A549 (cell line): ENCODE measurements around the gene MYO15B. TPM values are rescaled to one million over a fixed set of nuclear protein-coding genes. Genes with fewer than 3 reads are reported as not detected.

Source experiments
- ATAC-seq, 2 experiments: fragments of 200-7000 bp in 1 of 2; fragments of >200 bp in 1 of 2; cut with Nextera tagmentation in 1 of 2; cut with Tn5 transposase in 1 of 2; 3 replicates each; pipeline versions ENCODE4 v1.8.0 to v1.9.1; 2018 to 2020; ENCODE audit warnings: mild to moderate bottlenecking in 1 of 2, moderate library complexity in 1 of 2
- CTCF ChIA-PET: fragments of 300-600 bp; sonication (Branson Sonifier 250); formaldehyde crosslinking; extraction: SDS; loops from one replicate; lab custom pipeline; 2021; ENCODE audit warnings: antibody characterized with exemption, inconsistent platforms; lab: Yijun Ruan, JAX
- POLR2A ChIA-PET: fragments of 350-600 bp; formaldehyde crosslinking; extraction: SDS; loops from one replicate; lab custom pipeline; 2021; ENCODE audit warnings: antibody characterized with exemption, inconsistent platforms; lab: Yijun Ruan, JAX
- DNase-seq, 2 experiments: peaks; one replicate each; pipeline versions ENCODE4 v3.0.0 to v3.0.0-alpha.2; 2011 to 2016; ENCODE audit warnings: low read depth in 1 of 2, low spot score in 1 of 2
- FAIRE-seq: peaks from 2 replicates; lab custom pipeline; 2011; peaks lifted over from hg19 to GRCh38; lab: Jason Lieb, UNC
- H3K27ac ChIP-seq, 2 experiments: fragments of >200 bp; sonication (Bioruptor Twin); formaldehyde crosslinking; 3 replicates each; pipeline ENCODE4 v1.5.1; 2016 to 2017
- H3K4me1 ChIP-seq: fragments of >200 bp; sonication (Bioruptor Twin); formaldehyde crosslinking; 3 replicates; pipeline ENCODE4 v1.6.1; 2016
- H3K4me2 ChIP-seq: fragments of >200 bp; sonication (Bioruptor Twin); formaldehyde crosslinking; 3 replicates; pipeline ENCODE4 v1.6.1; 2016
- H3K4me3 ChIP-seq: fragments of >200 bp; sonication (Bioruptor Twin); formaldehyde crosslinking; 3 replicates; pipeline ENCODE4 v1.5.1; 2016
- H3K9me3 ChIP-seq: fragments of >200 bp; sonication (Bioruptor Twin); formaldehyde crosslinking; 3 replicates; pipeline ENCODE4 v1.6.1; 2016
- BHLHE40 ChIP-seq: IDR thresholded peaks from 2 replicates; pipeline ENCODE4 v1.6.1; 2012; ENCODE audit warnings: low read depth, low read length, inconsistent platforms
- CBX2 ChIP-seq: fragments of 200-600 bp; sonication (generic); IDR thresholded peaks from 2 replicates; pipeline ENCODE4 v1.6.1; 2016; ENCODE audit warnings: low read depth, mild to moderate bottlenecking, borderline replicate concordance
- CHD2 ChIP-seq: fragments of 150-350 bp; IDR thresholded peaks from 2 replicates; pipeline ENCODE4 v1.6.1; 2014; ENCODE audit warnings: low read length; ENCODE audit not compliant: partially characterized antibody
- CHD4 ChIP-seq: fragments of 200-600 bp; sonication (generic); IDR thresholded peaks from 2 replicates; pipeline ENCODE4 v1.6.1; 2016; ENCODE audit warnings: antibody characterized with exemption, mild to moderate bottlenecking, borderline replicate concordance
- E2F6 ChIP-seq: IDR thresholded peaks from 2 replicates; pipeline ENCODE4 v1.6.1; 2012; ENCODE audit warnings: low read depth, borderline replicate concordance
- EHF ChIP-seq: fragments of 250-450 bp; sonication (Bioruptor Pico); IDR thresholded peaks from 2 replicates; pipeline ENCODE4 v1.5.0; 2020; ENCODE audit warnings: mild to moderate bottlenecking
- EHMT2 ChIP-seq: fragments of 200-600 bp; sonication (generic); IDR thresholded peaks from 2 replicates; pipeline ENCODE4 v1.6.1; 2016; ENCODE audit warnings: antibody characterized with exemption, low read depth, mild to moderate bottlenecking, moderate library complexity
- FOSL2 ChIP-seq, 2 experiments: fragments of 450-650 bp in 1 of 2; fragments of >200 bp in 1 of 2; sonication (Bioruptor Twin) in 1 of 2; formaldehyde crosslinking; IDR thresholded peaks; 2 replicates each; pipeline versions ENCODE4 v1.5.0 to v1.6.1; 2016 to 2020; ENCODE audit warnings: mild to moderate bottlenecking in 1 of 2, moderate library complexity in 1 of 2
- FOXS1 ChIP-seq: fragments of 250-450 bp; sonication (Bioruptor Pico); IDR thresholded peaks from 2 replicates; pipeline ENCODE4 v1.5.0; 2020; ENCODE audit warnings: mild to moderate bottlenecking, moderate library complexity
- GATA3 ChIP-seq: IDR thresholded peaks from 2 replicates; pipeline ENCODE4 v1.6.1; 2012; ENCODE audit warnings: borderline replicate concordance
- HOXB13 ChIP-seq: fragments of 250-450 bp; sonication (Bioruptor Pico); IDR thresholded peaks from 2 replicates; pipeline ENCODE4 v1.5.0; 2020; ENCODE audit warnings: low read depth, mild to moderate bottlenecking, moderate library complexity
- JUN ChIP-seq, 2 experiments: fragments of >200 bp; sonication (Bioruptor Twin); formaldehyde crosslinking; IDR thresholded peaks; 2 replicates in 1 of 2; 3 replicates in 1 of 2; pipeline ENCODE4 v1.6.1; 2016 to 2017
- JUNB ChIP-seq: fragments of >200 bp; sonication (Bioruptor Twin); formaldehyde crosslinking; IDR thresholded peaks from 2 replicates; pipeline ENCODE4 v1.6.1; 2016
- MAFK ChIP-seq: fragments of 450-650 bp; IDR thresholded peaks from 2 replicates; pipeline ENCODE4 v1.6.1; 2014; ENCODE audit not compliant: partially characterized antibody
- MAX ChIP-seq: IDR thresholded peaks from 2 replicates; pipeline ENCODE4 v1.6.1; 2012
- MAZ ChIP-seq: fragments of 150-350 bp; IDR thresholded peaks from 2 replicates; pipeline ENCODE4 v1.6.1; 2014; ENCODE audit warnings: antibody characterized with exemption, low read depth, low read length, borderline replicate concordance
- POLR2A ChIP-seq: IDR thresholded peaks from 2 replicates; pipeline ENCODE4 v1.6.1; 2012; ENCODE audit warnings: mild to moderate bottlenecking, low read length
- POLR2AphosphoS2 ChIP-seq: conservative IDR thresholded peaks from 2 replicates; pipeline ENCODE4 v1.6.1; 2012; ENCODE audit warnings: low read length, improper control_type of control experiment, inconsistent platforms
- RAD21 ChIP-seq, 2 experiments: fragments of >200 bp in 1 of 2; sonication (Bioruptor Twin) in 1 of 2; formaldehyde crosslinking in 1 of 2; IDR thresholded peaks in 1 of 2; conservative IDR thresholded peaks in 1 of 2; 2 replicates in 1 of 2; 3 replicates in 1 of 2; pipeline ENCODE4 v1.6.1; 2012 to 2018; ENCODE audit warnings: inconsistent platforms in 1 of 2
- RCOR1 ChIP-seq: fragments of 150-350 bp; IDR thresholded peaks from 2 replicates; pipeline ENCODE4 v1.6.1; 2014; ENCODE audit warnings: antibody characterized with exemption, low read length, low read depth
- RFX5 ChIP-seq: fragments of 450-650 bp; IDR thresholded peaks from 2 replicates; pipeline ENCODE4 v1.7.1; 2014; ENCODE audit warnings: antibody characterized with exemption, mild to moderate bottlenecking, moderate library complexity
- RNF2 ChIP-seq: fragments of 200-600 bp; sonication (generic); IDR thresholded peaks from 2 replicates; pipeline ENCODE4 v1.6.1; 2016; ENCODE audit warnings: low read depth, mild to moderate bottlenecking, antibody characterized with exemption, moderate library complexity, borderline replicate concordance
- SMC3 ChIP-seq: fragments of >200 bp; sonication (Bioruptor Twin); formaldehyde crosslinking; IDR thresholded peaks from 3 replicates; pipeline ENCODE4 v1.6.1; 2018; ENCODE audit warnings: inconsistent platforms
- SREBF2 ChIP-seq: fragments of 450-650 bp; IDR thresholded peaks from 2 replicates; pipeline ENCODE4 v1.6.1; 2014; ENCODE audit warnings: mild to moderate bottlenecking, moderate library complexity
- TFCP2L1 ChIP-seq: fragments of 250-450 bp; sonication (Bioruptor Pico); IDR thresholded peaks from 2 replicates; pipeline ENCODE4 v1.5.0; 2021; ENCODE audit warnings: mild to moderate bottlenecking
- ZC3H11A ChIP-seq: fragments of 450-650 bp; IDR thresholded peaks from 2 replicates; pipeline ENCODE4 v1.6.1; 2014; ENCODE audit warnings: antibody characterized with exemption, mild to moderate bottlenecking
- ZNF302 ChIP-seq: fragments of 250-450 bp; sonication (Bioruptor Pico); IDR thresholded peaks from 2 replicates; pipeline ENCODE4 v1.9.0; 2021; ENCODE audit warnings: inconsistent platforms, mild to moderate bottlenecking, moderate library complexity
- WGBS: methylation state at CpG from one replicate; pipeline ENCODE4 v1.1.6; 2017; ENCODE audit errors: missing lambda C conversion rate; 5-methylcytosine and 5-hydroxymethylcytosine counted together
- polyA plus RNA-seq, 4 experiments: library from polyadenylated mRNA; depleted of rRNA in 3 of 4; stranded (reverse); fragments of >200 nt; fragmentation: RNase III in 1 of 4; extraction: RNeasy Plus Mini Kit Qiagen cat#74134 plus additional on column Dnase treatment in 1 of 4; gene quantifications; 2 replicates in 3 of 4; 3 replicates in 1 of 4; pipeline ENCODE4 v1.2.3, GENCODE V29; 2011 to 2017
- TF ChIP-seq, protein P1 (sequence below): fragments of >200 bp; sonication (Bioruptor Twin); formaldehyde crosslinking; IDR thresholded peaks from 3 replicates; pipeline ENCODE4 v1.6.1; 2016
- TF ChIP-seq, protein P2 (sequence below): fragments of 250-450 bp; sonication (Bioruptor Pico); IDR thresholded peaks from 2 replicates; pipeline ENCODE4 v1.5.0; 2021; ENCODE audit warnings: mild to moderate bottlenecking, moderate library complexity, borderline replicate concordance
- TF ChIP-seq, protein P3 (sequence below): fragments of >200 bp; sonication (Bioruptor Twin); formaldehyde crosslinking; IDR thresholded peaks from 2 replicates; pipeline ENCODE4 v1.6.1; 2016
- TF ChIP-seq, protein P4 (sequence below): fragments of 450-650 bp; IDR thresholded peaks from 2 replicates; pipeline ENCODE4 v1.6.1; 2014; ENCODE audit warnings: antibody characterized with exemption

MYO15B gene
- polyA plus RNA-seq, 2 of the 4 experiments (the other 2 are of a cell fraction), result 12.4 to 33.9 TPM

DNA sequence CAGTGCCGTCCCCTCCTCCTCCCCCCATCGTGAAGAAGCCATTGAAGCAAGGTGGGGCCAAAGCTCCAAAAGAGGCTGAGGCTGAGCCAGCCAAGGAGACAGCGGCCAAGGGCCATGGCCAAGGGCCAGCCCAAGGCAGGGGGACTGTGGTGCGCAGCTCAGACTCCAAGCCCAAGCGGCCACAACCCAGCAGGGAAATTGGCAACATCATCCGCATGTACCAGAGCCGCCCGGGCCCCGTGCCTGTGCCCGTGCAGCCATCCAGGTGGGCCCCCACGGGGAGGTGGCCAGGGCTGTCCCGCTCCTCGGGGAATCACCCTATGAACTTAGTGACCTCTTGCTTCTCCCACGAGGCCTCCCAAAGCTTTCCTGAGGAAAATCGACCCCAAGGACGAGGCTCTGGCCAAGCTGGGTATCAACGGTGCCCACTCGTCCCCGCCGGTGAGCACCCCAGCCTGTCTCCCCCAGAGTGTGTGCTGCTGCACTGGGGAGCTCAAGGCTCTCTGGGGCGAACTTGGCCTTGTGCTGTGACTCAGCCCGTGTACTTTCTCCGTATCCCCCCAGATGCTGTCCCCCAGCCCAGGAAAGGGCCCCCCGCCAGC is 29.0 kb downstream of the MYO15B start:
- WGBS, result 77% methylated on average over 15 of the region's 24 CpGs
- DNase-seq, result no peak
- TF ChIP-seq GATA3, result no peak
- TF ChIP-seq SREBF2, result no peak
- TF ChIP-seq FOXS1 (CRISPR knock-in tag), result no peak
- TF ChIP-seq, protein P1, sequence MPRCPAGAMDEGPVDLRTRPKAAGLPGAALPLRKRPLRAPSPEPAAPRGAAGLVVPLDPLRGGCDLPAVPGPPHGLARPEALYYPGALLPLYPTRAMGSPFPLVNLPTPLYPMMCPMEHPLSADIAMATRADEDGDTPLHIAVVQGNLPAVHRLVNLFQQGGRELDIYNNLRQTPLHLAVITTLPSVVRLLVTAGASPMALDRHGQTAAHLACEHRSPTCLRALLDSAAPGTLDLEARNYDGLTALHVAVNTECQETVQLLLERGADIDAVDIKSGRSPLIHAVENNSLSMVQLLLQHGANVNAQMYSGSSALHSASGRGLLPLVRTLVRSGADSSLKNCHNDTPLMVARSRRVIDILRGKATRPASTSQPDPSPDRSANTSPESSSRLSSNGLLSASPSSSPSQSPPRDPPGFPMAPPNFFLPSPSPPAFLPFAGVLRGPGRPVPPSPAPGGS, result no peak
- TF ChIP-seq ZC3H11A, result no peak
- TF ChIP-seq JUNB, result no peak
- TF ChIP-seq RFX5, result no peak
- no peak for TF ChIP-seq POLR2AphosphoS2
- TF ChIP-seq, protein P2, sequence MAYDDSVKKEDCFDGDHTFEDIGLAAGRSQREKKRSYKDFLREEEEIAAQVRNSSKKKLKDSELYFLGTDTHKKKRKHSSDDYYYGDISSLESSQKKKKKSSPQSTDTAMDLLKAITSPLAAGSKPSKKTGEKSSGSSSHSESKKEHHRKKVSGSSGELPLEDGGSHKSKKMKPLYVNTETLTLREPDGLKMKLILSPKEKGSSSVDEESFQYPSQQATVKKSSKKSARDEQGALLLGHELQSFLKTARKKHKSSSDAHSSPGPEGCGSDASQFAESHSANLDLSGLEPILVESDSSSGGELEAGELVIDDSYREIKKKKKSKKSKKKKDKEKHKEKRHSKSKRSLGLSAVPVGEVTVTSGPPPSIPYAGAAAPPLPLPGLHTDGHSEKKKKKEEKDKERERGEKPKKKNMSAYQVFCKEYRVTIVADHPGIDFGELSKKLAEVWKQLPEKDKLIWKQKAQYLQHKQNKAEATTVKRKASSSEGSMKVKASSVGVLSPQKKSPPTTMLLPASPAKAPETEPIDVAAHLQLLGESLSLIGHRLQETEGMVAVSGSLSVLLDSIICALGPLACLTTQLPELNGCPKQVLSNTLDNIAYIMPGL (CRISPR knock-in tag), result no peak
- TF ChIP-seq SMC3, result no peak
- no peak for TF ChIP-seq TFCP2L1 (CRISPR knock-in tag)
- no peak for TF ChIP-seq CBX2
- TF ChIP-seq MAFK, result no peak
- no peak for TF ChIP-seq POLR2A
- no peak for TF ChIP-seq RNF2
- no peak for TF ChIP-seq CHD4
- no peak for TF ChIP-seq MAX
- no peak for TF ChIP-seq E2F6
- no peak for TF ChIP-seq CHD2
- no peak for TF ChIP-seq BHLHE40
- ChIA-PET CTCF (interaction anchor here (0.7 to 51.3 kb wide), 10 partner anchors 24 to 376 kb away, joined by 3 to 2254 read pairs (median 8); partner anchors contain the start of genes MIF4GD, MYO15B, RECQL5 and SAP30BP), POLR2A (no interaction called here)
- Histone ChIP-seq H3K4me3 (no peak overlapping the region), H3K27ac (no peak overlapping the region), H3K9me3 (no peaks in the 10 kb centered on the region), H3K4me1 (peaks cover 27% of the 10 kb centered on the region), H3K4me2 (no peak overlapping the region)
- no peak for FAIRE-seq
- no peak for ATAC-seq

GRCh38 chr17:75617218-75617617 is 29.6 kb downstream of the MYO15B start:
- CTCF ChIA-PET, result interaction anchor here (1.0 to 51.3 kb wide), 9 partner anchors 25 to 346 kb away, joined by 3 to 2254 read pairs (median 8); partner anchors contain the start of genes MIF4GD, MYO15B, RECQL5 and SAP30BP
- TF ChIP-seq SREBF2, result no peak
- TF ChIP-seq CHD4, result no peak
- no peak for TF ChIP-seq HOXB13 (CRISPR knock-in tag)
- TF ChIP-seq, protein P3, sequence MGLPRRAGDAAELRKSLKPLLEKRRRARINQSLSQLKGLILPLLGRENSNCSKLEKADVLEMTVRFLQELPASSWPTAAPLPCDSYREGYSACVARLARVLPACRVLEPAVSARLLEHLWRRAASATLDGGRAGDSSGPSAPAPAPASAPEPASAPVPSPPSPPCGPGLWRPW, result no peak
- TF ChIP-seq EHF (CRISPR knock-in tag), result no peak
- no peak for TF ChIP-seq MAZ
- no peak for TF ChIP-seq TFCP2L1 (CRISPR knock-in tag)
- TF ChIP-seq EHMT2, result no peak
- TF ChIP-seq, protein P4, sequence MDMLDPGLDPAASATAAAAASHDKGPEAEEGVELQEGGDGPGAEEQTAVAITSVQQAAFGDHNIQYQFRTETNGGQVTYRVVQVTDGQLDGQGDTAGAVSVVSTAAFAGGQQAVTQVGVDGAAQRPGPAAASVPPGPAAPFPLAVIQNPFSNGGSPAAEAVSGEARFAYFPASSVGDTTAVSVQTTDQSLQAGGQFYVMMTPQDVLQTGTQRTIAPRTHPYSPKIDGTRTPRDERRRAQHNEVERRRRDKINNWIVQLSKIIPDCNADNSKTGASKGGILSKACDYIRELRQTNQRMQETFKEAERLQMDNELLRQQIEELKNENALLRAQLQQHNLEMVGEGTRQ, result no peak
- TF ChIP-seq JUN (IDR thresholded peaks at IDR 0.05), result no peak
- no peak for TF ChIP-seq ZNF302
- TF ChIP-seq RAD21 (conservative IDR thresholded peaks at IDR 0.05 in 1 of 2, IDR thresholded peaks at IDR 0.05 in 1 of 2), result no peak
- TF ChIP-seq, protein P2 (CRISPR knock-in tag), result no peak
- no peak for TF ChIP-seq FOSL2 (IDR thresholded peaks at IDR 0.05)
- TF ChIP-seq FOSL2 (CRISPR knock-in tag; IDR thresholded peaks at IDR 0.05), result no peak
- no peak for TF ChIP-seq RCOR1
- TF ChIP-seq GATA3, result no peak
- POLR2A ChIA-PET, result no interaction called here
- no peak for FAIRE-seq
- ATAC-seq, result no peak
- Histone ChIP-seq H3K4me2 (no peak overlapping the region), H3K9me3 (no peaks in the 10 kb centered on the region), H3K4me1 (peaks cover 21% of the 10 kb centered on the region), H3K27ac (no peak overlapping the region), H3K4me3 (no peak overlapping the region)
- 95% methylated on average over 16 of the region's 16 CpGs for WGBS
- DNase-seq, result no peak
